22Rv1 (cell line): ENCODE results near the gene GPBP1L1.

Experiments
- CTCF ChIP-seq: fragments of 450-650 bp; IDR thresholded peaks from 2 replicates; pipeline ENCODE4 v1.5.1; 2017; ENCODE audit warnings: mild to moderate bottlenecking
- ZFX ChIP-seq: fragments of 450-650 bp; IDR thresholded peaks from 2 replicates; pipeline ENCODE4 v1.6.1; 2017; ENCODE audit warnings: antibody characterized with exemption, borderline replicate concordance

GRCh38 chr1:45723248-45723930 is 37.1 kb upstream of the GPBP1L1 start:
- TF ChIP-seq CTCF, result no peak
- TF ChIP-seq ZFX, result no peak
